NB4 (cell line): ENCODE measurements around the gene MYOM1.

Experiments used
- POLR2A ChIP-seq: IDR thresholded peaks from 2 replicates; pipeline ENCODE4 v1.6.1; 2011; ENCODE audit warnings: mild to moderate bottlenecking; ENCODE audit not compliant: insufficient read length; ENCODE audit errors: extremely low read depth
- TF ChIP-seq, protein P1 (sequence below): IDR thresholded peaks from one replicate; pipeline ENCODE4 v1.5.1; 2012; ENCODE audit warnings: low read depth, low read length

DNA sequence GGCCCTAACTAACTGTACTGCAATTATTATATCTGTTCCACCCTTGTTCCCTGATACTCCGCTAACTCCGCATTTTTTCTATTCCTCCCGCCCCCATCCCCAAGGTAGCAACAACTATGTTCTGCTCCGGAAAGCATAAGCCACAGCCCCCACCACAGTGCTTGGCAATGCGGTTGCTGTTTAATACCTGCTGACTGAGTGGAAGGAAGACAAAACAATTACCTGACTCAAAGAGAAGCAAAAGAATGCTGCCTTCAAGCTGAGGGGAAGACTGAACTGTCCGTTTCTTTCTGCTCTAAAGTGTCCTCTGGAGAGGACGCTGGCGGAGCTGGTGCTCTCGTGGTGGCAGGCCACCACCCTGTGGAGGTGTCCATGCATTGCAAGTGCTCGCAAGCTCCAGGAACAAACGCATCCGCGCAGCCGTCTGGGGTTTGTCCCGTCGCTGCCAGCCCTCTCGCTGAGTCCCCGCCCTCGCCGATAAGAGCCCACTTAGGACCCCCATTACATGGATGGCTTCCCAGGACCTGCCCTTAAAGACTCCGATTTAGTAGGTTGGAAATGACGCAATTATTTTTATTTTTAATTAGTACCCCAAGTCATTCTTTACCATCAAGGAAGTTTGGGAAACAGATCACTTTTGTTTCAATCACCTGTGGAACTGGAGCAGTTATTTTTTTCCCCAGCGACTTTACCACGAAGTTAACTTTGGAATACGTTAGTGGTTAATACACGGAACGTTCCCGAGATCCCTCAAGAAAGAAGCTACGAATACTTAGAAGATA, 26.3 kb upstream of the MYOM1 start:
- TF ChIP-seq, protein P1, sequence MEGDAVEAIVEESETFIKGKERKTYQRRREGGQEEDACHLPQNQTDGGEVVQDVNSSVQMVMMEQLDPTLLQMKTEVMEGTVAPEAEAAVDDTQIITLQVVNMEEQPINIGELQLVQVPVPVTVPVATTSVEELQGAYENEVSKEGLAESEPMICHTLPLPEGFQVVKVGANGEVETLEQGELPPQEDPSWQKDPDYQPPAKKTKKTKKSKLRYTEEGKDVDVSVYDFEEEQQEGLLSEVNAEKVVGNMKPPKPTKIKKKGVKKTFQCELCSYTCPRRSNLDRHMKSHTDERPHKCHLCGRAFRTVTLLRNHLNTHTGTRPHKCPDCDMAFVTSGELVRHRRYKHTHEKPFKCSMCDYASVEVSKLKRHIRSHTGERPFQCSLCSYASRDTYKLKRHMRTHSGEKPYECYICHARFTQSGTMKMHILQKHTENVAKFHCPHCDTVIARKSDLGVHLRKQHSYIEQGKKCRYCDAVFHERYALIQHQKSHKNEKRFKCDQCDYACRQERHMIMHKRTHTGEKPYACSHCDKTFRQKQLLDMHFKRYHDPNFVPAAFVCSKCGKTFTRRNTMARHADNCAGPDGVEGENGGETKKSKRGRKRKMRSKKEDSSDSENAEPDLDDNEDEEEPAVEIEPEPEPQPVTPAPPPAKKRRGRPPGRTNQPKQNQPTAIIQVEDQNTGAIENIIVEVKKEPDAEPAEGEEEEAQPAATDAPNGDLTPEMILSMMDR, result peak; percentile 79
- no peak for TF ChIP-seq POLR2A
